NOMO-1 treated with DMSO at 0.1 percent for 48 hours (cell line): ENCODE data around the gene AMD1.
"Not testable (repeated sequence)": the region's sequence is repeated elsewhere in the genome, so short reads cannot be mapped to it uniquely, and the experiment has no call there.

Source experiments
- DNase-seq: peaks from one replicate; lab custom pipeline; 2025; ENCODE audit not compliant: unreplicated experiment; lab: John Stamatoyannopoulos, UW

AMD1 gene

GRCh38 chr6:110876806-110877564 lies 2.4 kb downstream of the AMD1 start:
- peak; percentile 43 for DNase-seq

GRCh38 chr6:110877569-110877968 lies 3.0 kb downstream of the AMD1 start:
- DNase-seq: no peak

GRCh38 chr6:110878751-110879522 lies 4.4 kb downstream of the AMD1 start:
- no peak for DNase-seq

DNA sequence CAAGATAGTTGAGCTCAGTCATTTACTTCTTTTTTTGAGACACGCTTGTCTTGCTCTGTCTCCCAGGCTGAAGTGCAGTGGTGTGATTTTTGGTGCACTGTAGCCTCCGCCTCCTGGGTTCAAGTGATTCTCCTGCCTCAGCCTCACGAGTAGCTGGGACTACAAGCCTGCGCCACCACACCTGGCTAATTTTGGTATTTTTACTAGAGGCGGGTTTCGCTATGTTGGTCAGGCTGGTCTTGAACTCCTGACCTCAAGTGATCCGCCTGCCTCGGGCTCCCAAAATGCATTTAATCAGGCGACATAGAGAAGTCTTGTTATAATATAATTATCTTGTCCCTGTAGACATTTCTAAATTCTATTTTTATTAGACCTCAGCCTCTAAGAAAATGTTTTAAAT lies 6.1 kb downstream of the AMD1 start:
- DNase-seq: no peak

DNA sequence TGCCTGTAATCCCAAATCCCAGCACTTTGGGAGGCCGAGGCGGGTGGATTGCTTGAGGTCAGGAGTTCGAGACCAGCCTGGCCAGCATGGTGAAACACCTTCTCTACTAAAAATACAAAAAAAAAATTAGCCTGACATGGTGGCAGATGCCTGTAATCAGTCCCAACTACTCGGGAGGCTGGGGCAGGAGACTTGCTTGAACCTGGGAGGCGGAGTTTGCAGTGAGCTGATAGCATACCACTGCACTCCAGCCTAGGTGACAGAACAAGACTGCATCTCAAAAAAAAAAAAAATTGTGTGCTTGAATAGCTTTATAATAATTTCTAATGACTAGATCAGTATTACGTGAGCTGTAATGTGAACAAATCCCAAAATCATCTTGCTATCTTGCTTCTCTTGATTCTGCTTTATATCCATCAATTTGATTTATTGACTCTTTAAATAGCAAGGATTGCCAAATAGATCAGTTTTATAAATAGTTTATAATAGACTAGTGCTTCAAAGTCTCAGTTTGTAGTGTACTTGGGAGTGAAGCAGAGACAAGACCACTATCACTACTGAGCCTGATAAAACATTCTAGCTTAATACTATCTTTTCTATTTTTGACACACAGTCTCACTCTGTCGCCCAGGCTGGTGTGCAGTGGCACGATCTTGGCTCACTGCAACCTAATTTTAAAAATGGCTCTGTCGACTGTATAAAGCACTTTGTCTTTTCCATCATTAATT lies 7.1 kb downstream of the AMD1 start:
- no peak for DNase-seq

DNA sequence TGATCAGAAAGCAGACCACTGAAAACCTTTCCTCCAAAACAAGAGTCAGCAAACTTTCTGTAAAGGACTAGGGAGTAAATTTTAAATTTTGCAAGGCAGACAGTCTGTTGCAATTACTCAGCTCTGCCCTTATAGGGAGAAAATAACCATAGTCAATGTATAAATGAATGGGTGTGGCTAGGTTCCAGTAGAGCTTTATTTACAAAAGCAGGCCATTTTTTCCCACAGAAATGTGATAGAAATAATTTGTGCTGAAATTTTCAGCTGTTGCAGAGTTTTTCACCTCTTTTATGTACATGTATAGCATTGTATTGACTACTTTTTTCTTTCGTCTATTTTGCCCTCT lies 7.7 kb downstream of the AMD1 start:
- DNase-seq: peak; percentile 42

GRCh38 chr6:110882824-110883554 lies 8.4 kb downstream of the AMD1 start:
- no peak for DNase-seq

DNA sequence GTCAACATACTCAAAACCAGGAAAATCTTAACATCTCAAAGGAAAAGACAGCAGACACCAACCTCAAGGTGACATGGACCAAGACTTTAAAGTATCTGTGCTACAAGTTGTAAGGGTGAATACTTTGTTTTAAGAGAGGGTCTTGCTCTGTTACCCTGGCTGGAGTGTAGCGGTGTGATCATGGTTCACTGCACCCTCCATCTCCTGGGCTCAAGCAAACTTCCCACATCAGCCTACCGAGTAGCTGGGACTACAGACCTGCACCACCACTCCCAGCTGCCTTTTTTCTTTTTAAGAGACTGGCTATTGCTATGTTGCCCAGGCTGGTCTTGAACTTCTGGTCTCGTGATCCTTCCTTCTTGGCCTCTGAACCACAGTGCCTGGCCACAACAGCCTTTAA lies 9.7 kb downstream of the AMD1 start:
- DNase-seq: no peak

- no peak for DNase-seq
Measured at GRCh38 chr6:110885526-110885925, 10.9 kb downstream of the AMD1 start.

DNA sequence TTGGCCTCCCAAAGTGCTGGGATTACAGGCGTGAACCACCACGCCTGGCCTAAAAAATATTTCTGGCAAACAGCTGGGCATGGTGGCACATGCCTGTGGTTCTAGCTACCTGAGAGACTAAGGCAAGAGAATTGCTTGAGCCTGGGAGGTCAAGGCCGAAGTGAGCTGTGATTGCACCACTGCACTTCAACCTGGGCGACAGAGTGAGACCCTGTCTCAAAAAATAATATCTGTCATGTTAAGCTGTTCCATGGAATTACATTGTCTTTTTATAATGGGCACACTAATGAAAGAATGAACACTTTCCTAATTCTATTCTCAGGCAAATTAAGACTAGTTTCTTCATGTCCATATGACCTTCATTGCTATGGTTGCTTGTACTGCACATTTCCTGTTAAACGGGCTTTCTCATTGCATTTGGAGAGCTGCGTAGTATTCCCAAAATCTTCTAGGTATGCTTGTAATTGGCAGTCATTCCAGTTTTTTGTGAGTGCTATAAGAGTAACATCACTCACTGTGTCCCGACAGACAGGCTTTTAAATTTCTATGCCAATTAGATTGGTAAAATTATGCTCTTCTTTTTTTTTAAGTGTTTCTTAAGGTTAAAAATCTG lies 12.1 kb downstream of the AMD1 start:
- DNase-seq: no peak

DNA sequence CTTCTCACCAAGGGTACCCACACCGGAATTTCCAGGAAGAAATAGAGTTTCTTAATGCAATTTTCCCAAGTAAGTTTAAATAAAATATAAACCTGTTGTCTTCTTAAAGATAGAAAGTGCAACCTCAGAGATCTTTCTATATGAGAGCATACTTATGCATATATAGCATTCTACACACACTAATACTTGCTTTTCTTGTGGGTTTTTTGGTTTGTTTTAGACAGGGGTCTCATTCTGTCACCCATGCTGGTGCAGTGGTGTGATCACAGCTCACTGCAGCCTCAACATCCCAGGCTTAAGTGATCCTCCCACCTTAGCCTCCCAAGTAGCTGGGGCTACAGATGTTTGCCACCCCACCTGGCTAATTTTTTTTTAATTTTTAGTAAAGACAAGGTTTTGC lies 15.7 kb downstream of the AMD1 start:
- DNase-seq: no peak

DNA sequence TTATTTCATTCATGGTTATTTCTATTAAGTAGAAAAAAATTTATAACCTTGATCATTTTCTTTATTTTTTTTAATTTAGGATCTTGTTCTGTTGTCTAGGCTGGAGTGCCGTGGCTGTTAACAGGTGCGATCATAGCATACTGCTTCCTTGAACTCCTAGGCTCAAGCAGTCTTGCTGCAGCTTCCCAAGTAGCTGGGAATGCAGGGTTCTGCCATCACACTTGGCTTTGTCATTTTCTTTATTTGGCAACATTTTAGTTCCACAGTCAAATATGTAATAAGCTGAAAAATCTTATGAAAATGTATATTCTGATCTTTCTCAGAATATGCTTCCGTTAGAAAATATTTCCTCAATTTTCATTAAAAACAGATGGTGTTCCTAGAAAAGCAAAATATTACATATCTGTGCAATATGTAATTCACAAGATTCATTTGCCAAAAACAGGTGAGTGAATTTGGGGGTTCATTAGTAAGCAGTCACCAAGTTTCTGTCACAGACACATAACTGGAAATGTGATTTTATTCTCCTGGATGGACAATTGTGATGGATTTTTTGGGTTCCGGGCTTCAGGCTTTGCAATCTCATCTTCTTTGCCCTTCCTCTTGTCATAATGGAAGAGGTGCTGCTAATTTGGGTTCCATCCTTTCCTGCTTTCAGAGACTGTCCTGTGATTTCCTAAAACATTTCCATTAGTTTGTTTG lies 21.5 kb downstream of the AMD1 start:
- no peak for DNase-seq

DNA sequence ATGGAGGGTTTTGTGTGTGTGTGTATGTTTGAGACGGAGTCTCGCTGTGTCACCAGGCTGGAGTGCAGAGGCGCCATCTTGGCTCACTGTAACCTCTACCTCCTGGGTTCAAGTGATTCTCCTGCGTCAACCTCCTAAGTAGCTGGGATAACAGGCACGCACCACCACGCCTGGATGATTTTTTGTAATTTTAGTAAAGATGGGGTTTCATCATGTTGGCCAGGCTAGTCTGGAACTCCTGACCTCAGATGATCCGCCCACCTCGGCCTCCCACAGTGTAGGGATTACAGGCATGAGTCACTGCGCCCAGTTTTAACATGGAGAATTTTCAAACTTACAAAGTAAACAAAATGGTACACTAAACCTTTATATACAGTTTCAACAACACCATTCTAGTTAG lies 22.8 kb downstream of the AMD1 start:
- DNase-seq: no peak

GRCh38 chr6:110898111-110898510 lies 23.5 kb downstream of the AMD1 start:
- DNase-seq: no peak

- DNase-seq: no peak
Measured at GRCh38 chr6:110900028-110900598, 25.5 kb downstream of the AMD1 start.

DNA sequence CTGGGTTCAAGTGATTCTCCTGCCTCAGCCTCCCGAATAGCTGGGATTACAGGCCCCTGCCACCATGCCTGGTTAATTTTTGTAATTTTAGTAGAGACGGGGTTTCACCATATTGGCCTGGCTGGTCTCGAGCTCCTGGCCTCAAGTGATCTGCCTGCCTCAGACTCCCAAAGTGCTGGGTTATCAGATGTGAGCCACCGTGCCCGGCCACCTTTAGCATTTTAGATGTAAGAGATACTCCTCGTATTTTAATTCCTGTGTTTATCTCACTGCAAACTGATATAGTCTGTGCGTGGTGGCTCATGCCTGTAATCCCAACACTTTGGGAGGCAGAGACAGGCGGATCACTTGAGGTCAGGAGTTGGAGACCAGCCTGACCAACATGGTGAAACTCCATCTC lies 27.0 kb downstream of the AMD1 start:
- not testable (repeated sequence) for DNase-seq

- DNase-seq: no peak
Measured at GRCh38 chr6:110902091-110902490, 27.5 kb downstream of the AMD1 start.

GRCh38 chr6:110906273-110906672 lies 31.7 kb downstream of the AMD1 start:
- DNase-seq: not testable (repeated sequence)

DNA sequence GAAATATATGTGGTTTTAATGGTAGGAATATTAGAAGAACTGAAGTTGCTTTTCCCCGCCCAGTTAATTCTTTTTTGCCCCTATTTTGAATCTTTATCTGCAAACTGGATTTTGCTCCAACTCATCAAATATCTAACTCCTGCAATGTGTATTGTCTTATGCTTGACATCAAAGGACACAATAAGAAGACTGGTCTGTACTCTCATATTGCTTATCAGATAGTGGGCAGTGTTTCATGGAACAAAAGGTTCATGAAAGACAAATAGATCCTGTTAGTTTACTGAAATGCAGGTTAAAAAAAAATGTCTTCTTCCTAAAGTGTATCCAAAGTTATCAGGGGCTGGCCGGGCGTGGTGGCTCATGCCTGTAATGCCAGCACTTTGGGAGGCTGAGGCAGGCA lies 56.2 kb downstream of the AMD1 start:
- no peak for DNase-seq

DNA sequence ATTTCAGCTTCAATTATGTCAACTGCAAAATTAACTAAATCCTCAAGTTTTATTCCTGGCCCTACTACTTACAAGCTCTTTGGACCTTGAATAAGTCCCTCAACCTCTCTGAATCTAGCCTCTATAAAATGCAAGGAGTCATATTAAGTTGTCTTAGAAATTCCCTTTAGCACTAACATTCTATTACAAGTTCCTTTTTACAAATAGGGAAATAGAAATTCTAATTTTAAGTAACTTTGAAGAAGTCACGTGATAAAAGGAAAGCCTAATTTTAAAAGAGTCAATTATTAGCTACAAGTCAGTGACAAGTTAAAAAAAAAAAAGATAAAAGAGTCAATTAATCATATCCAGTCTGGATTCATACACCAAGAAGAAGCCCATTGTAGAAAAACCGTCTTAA lies 59.3 kb downstream of the AMD1 start:
- peak; percentile 30 for DNase-seq
